NCI-H460 (cell line): Measurements from ENCODE around the gene GCC1. TPM values are rescaled to one million over a fixed set of nuclear protein-coding genes. Genes with fewer than 3 reads are reported as not detected.
"Not testable (repeated sequence)": the region's sequence is repeated elsewhere in the genome, so short reads cannot be mapped to it uniquely, and the experiment has no call there.

ENCODE experiments used
- DNase-seq: peaks from one replicate; pipeline ENCODE4 v3.0.0-alpha.2; 2016; ENCODE audit warnings: low read depth; ENCODE audit errors: extremely low read depth
- total RNA-seq: library from RNA; depleted of rRNA; stranded (reverse); fragments of >200 nt; shearing (Covaris generic); gene quantifications from 2 replicates; pipeline ENCODE4 v1.2.3, GENCODE V29; 2014; rRNA removed

Gene GCC1
- total RNA-seq, 1 experiment from 2014 or later: 19.5 TPM

DNA sequence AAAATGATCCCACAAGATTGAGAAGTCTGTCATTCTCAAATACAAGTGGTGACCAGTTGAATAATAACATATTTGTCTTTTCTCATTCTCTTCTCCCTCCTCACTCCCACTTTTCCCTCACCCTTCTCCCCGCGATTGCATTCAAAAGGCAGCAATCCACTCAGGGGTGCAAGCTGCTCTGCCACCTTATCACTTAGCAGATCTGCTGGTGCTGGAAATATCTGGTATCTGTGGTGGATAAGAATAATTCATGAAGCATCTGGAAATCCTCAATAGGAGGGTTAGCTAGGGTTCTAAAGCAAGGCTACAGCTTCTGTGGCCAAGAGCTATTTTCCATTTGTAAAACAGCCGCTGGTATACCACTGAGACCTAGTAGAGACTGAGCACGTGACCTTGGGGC lies 43.8 kb downstream of the GCC1 start:
- no peak for DNase-seq

DNA sequence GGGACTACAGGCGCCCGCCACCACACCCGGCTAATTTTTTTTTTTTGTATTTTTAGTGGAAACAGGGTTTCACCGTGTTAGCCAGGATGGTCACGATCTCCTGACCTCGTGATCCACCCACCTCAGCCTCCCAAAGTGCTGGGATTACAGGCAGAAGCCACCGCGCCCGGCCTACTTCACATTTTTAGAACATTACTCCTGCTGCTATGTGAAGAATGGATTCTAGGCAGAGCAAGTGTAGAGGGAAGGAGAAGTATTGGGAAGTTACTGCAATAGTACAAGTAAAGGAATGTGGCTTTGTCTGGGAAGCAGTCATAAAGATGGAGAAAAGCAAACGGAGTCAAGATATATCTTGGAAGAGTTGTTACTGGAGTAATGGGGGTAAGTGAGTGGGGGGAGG lies 44.9 kb downstream of the GCC1 start:
- not testable (repeated sequence) for DNase-seq

DNA sequence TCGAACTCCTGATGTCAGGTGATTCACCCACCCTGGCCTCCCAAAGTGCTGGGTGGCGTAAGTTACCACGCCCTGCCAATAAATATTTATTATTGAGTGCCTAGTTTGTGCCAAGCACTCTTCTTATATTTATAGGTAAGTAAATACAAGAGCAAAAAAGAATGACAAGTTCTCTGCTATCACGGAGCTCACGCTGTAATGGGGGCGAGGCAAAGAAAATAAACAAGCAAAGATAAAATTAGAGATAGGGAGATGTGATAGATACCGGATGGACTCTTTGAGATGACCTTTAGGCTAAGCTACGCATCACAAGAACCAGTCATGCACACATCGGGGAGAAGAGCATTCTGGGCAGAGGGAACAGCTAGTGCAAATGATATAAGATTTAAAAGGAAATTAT lies 46.3 kb downstream of the GCC1 start:
- DNase-seq: no peak

DNA sequence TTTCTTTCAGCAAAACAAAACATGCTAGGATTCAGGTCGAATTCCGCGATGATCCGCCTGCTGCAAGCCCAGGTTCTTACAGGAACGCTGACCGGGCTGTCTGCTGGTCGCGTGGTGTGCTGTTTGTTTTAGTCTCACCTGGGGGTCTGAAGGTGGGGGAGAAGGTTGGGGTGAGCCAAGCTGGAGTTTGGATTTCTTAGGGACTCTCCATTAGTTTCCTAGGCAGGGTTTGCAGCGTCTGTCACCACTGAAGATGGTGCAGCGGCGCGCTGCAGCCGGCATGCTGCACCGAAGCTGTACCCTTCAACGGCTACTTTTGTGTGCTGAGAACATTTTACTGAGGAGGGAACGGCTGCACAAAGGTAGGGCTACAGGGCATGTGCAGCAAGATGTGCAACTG lies 48.7 kb downstream of the GCC1 start:
- no peak for DNase-seq

DNA sequence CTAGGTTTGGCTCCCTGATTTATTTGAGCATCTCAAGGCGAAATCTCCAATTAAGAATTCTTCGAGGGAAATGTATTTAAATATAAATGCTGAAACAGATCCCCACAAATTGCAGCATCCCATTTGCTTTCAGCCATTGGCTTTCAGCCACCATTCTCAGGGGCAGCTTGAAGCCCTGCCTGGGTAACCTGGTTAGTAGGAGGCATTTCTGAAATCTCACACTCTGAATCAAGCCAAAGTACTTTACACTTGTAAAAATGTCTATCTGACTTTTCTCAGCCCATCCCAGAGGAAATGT lies 49.1 kb downstream of the GCC1 start:
- DNase-seq: no peak

DNA sequence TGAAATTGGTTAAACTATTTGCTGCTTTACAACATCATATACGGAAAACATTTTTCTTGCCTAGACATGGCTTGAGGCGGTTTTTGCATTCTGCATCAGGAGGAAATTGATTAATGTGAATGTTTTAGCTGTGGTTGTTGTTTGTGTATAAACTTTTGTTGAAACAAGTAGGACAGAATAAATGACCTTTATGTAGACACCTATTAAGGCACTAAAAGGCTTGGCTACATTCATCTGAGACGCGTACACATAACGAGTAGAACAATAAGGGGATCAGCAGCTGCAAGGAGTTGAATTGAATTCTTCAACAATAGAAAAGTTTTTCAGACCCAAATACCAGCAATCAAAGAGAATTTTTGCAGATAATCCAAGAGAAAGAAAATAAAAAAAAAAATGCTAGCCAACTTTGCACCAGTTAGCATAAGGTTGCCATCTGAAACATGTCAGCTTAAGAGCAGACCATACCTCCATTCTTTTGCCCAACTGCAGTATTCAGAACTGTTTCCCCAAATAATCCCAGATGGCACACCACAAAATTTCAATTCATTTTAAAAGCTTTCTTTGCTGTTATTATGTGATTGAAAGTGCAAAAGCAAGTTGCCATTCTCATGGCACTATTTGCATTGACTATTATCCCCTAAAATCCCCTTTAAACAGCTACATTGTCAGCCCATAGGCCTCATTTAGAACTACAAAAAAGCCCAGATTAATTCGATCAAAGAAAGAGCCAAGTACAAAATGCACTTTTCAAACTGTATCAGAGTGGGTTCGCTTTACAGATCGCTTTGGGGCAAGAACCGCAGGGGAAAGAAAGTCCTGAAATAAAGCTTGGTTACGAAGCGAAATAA lies 49.6 kb downstream of the GCC1 start:
- DNase-seq: no peak

DNA sequence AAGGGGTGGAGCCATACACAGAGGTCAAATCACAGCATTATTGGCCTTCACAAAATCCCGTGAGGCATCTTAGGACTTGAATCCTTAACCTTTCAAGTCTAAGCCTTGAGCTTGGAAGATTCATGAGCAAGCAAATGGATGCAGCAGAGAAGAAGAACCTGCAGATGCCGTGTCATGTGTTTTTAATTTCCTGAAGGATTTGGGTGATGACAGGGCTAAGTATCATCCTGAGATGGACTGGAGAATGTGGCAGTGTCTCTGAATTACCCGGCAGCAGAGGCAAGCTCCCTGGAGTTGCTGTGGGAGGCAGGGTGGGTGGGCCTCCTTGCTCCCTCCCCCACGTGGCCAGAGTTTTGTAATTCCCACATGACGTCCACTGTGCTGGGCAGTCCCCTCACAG lies 50.8 kb downstream of the GCC1 start:
- no peak for DNase-seq

DNA sequence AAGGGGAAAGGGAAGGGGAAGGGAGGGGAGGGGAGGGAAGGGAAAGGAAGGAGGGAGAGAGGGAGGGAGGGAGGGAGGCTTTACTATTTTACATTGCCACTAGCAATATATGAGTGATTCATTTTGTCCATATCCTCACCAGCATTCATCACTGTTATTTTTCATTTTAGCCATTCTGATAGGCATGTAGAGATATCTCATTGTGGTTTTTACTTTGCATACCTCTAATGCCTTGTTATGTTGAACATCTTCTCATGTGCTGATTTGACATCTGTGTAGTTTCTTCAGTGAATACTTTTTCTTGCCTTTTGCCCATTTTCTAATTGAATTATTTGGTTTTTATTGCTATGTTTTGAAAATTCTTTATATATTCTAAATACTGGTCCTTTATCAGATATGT lies 52.7 kb downstream of the GCC1 start:
- DNase-seq: no peak

DNA sequence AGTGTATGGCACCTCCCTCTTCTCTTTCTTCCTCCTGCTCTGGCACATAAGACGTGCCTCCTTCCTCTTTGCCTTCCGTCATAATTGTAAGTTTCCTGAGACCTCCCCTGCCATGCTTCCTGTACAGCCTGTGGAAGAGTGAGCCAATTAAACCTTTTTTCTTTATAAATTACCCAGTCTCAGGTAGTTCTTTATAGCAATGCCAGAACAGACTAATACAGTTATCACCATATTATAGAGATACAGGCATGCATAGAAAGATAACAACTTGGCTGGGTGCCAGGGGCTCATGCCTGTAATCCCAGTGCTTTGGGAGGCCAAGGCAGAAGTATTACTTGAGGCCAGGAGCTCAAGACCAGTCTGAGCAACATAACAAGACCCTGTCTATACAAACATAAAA lies 53.2 kb downstream of the GCC1 start:
- no peak for DNase-seq

Other genes with a start within 250 kb of the GCC1 start
- gene ZNF800, start 192.9 kb downstream of the GCC1 start, total RNA-seq: 20.3 and 21.4 TPM in 2 replicates
- gene ARF5, start 2.8 kb upstream of the GCC1 start, total RNA-seq: 104 and 112 TPM in 2 replicates
- 2.6 and 2.9 TPM in 2 replicates for gene FSCN3, start 8.1 kb upstream of the GCC1 start, total RNA-seq
- gene PAX4, start 32.5 kb upstream of the GCC1 start, total RNA-seq: not detected in 2 replicates
- 184 and 193 TPM in 2 replicates for gene SND1, start 66.6 kb upstream of the GCC1 start, total RNA-seq